ENCODE data around the gene MEIS1.
"Not testable (repeated sequence)": the region's sequence is repeated elsewhere in the genome, so short reads cannot be mapped to it uniquely, and the experiment has no call there.

The MEIS1 gene

GRCh38 chr2:66481100-66481549, 46.2 kb downstream of the MEIS1 start:
- no peaks in the 10 kb centered on the region for H3K36me3 ChIP-seq (ENCODE audit: control insufficient read depth, insufficient read depth, low read length)
- no peak overlapping the region for H3K4me3 ChIP-seq (replicated peaks; ENCODE audit: low read depth, low read length)
- no peaks in the 10 kb centered on the region for H3K27me3 ChIP-seq (replicated peaks; ENCODE audit: control insufficient read depth, insufficient read depth, low read length)
- TF ChIP-seq CTCF (IDR thresholded peaks at IDR 0.05; ENCODE audit: insufficient read depth, low read length, poor library complexity, severe bottlenecking) = no peak
- no peak for DNase-seq (ENCODE audit: extremely low read depth, insufficient read length)

- not testable (repeated sequence) for DNase-seq (ENCODE audit: extremely low read depth, insufficient read length); H3K36me3 ChIP-seq (ENCODE audit: control insufficient read depth, insufficient read depth, low read length); H3K4me3 ChIP-seq (replicated peaks; ENCODE audit: low read depth, low read length); H3K27me3 ChIP-seq (replicated peaks; ENCODE audit: control insufficient read depth, insufficient read depth, low read length)
Observed at GRCh38 chr2:66485252-66485651, 50.3 kb downstream of the MEIS1 start.

GRCh38 chr2:66488946-66489345, 54.0 kb downstream of the MEIS1 start:
- TF ChIP-seq CTCF (IDR thresholded peaks at IDR 0.05; ENCODE audit: insufficient read depth, low read length, poor library complexity, severe bottlenecking) = no peak
- DNase-seq (ENCODE audit: extremely low read depth, insufficient read length) = no peak
- H3K36me3 ChIP-seq (ENCODE audit: control insufficient read depth, insufficient read depth, low read length) = no peaks in the 10 kb centered on the region
- no peak overlapping the region for H3K4me3 ChIP-seq (replicated peaks; ENCODE audit: low read depth, low read length)
- H3K27me3 ChIP-seq (replicated peaks; ENCODE audit: control insufficient read depth, insufficient read depth, low read length) = no peaks in the 10 kb centered on the region

- Histone ChIP-seq H3K27me3 (replicated peaks; ENCODE audit: control insufficient read depth, insufficient read depth, low read length) (no peaks in the 10 kb centered on the region), H3K4me3 (replicated peaks; ENCODE audit: low read depth, low read length) (no peak overlapping the region), H3K36me3 (ENCODE audit: control insufficient read depth, insufficient read depth, low read length) (no peaks in the 10 kb centered on the region)
- no peak for TF ChIP-seq CTCF (IDR thresholded peaks at IDR 0.05; ENCODE audit: insufficient read depth, low read length, poor library complexity, severe bottlenecking)
- no peak for DNase-seq (ENCODE audit: extremely low read depth, insufficient read length)
Observed at GRCh38 chr2:66489436-66489835, 54.5 kb downstream of the MEIS1 start.

- H3K36me3 ChIP-seq (ENCODE audit: control insufficient read depth, insufficient read depth, low read length) = no peaks in the 10 kb centered on the region
- H3K27me3 ChIP-seq (replicated peaks; ENCODE audit: control insufficient read depth, insufficient read depth, low read length) = no peaks in the 10 kb centered on the region
- DNase-seq (ENCODE audit: extremely low read depth, insufficient read length) = no peak
- TF ChIP-seq CTCF (IDR thresholded peaks at IDR 0.05; ENCODE audit: insufficient read depth, low read length, poor library complexity, severe bottlenecking) = no peak
- no peak overlapping the region for H3K4me3 ChIP-seq (replicated peaks; ENCODE audit: low read depth, low read length)
Observed at GRCh38 chr2:66490588-66491001, 55.7 kb downstream of the MEIS1 start.

- DNase-seq (ENCODE audit: extremely low read depth, insufficient read length) = no peak
- H3K27me3 ChIP-seq (replicated peaks; ENCODE audit: control insufficient read depth, insufficient read depth, low read length) = no peaks in the 10 kb centered on the region
Observed at GRCh38 chr2:66494708-66495107, 59.8 kb downstream of the MEIS1 start.

More at GRCh38 chr2:66494708-66495107, 59.8 kb downstream of the MEIS1 start:
- no peaks in the 10 kb centered on the region for H3K36me3 ChIP-seq (ENCODE audit: control insufficient read depth, insufficient read depth, low read length)
- no peak for TF ChIP-seq CTCF (IDR thresholded peaks at IDR 0.05; ENCODE audit: insufficient read depth, low read length, poor library complexity, severe bottlenecking)
- H3K4me3 ChIP-seq (replicated peaks; ENCODE audit: low read depth, low read length) = no peak overlapping the region

Measured in GM06990 (cell line).